H1 (cell line): ENCODE results near the gene PKDREJ. TPM values are rescaled to one million over a fixed set of nuclear protein-coding genes. Genes with fewer than 3 reads are reported as not detected.

ENCODE experiments used
- CHD7 ChIP-seq: fragments of 300-600 bp; sonication (generic); IDR thresholded peaks from 2 replicates; pipeline ENCODE4 v1.7.1; 2012; ENCODE audit warnings: low read length, moderate library complexity, mild to moderate bottlenecking, inconsistent platforms; ENCODE audit not compliant: insufficient replicate concordance
- E2F6 ChIP-seq: IDR thresholded peaks from 2 replicates; pipeline ENCODE4 v1.6.1; 2012; ENCODE audit warnings: inconsistent platforms
- FOSL1 ChIP-seq: IDR thresholded peaks from 2 replicates; pipeline ENCODE4 v1.6.1; 2011; ENCODE audit warnings: mild to moderate bottlenecking, low read depth, low read length, moderate library complexity; ENCODE audit not compliant: insufficient read depth
- JUN ChIP-seq: IDR thresholded peaks from 2 replicates; pipeline ENCODE4 v1.6.1; 2011; ENCODE audit warnings: low read depth, mild to moderate bottlenecking, improper control_type of control experiment, low read length
- POLR2AphosphoS5 ChIP-seq: IDR thresholded peaks from 2 replicates; pipeline ENCODE4 v1.6.1; 2011; ENCODE audit warnings: low read depth, low read length
- SIN3A ChIP-seq, 2 experiments: IDR thresholded peaks in 1 of 2; conservative IDR thresholded peaks in 1 of 2; 2 replicates each; pipeline ENCODE4 v1.6.1; 2011 to 2012; ENCODE audit warnings: low read length in 2 of 2, improper control_type of control experiment in 1 of 2, low read depth in 1 of 2, mild to moderate bottlenecking in 1 of 2
- TAF1 ChIP-seq: IDR thresholded peaks from 2 replicates; pipeline ENCODE4 v1.6.1; 2011; ENCODE audit warnings: mild to moderate bottlenecking, low read depth, low read length
- TCF12 ChIP-seq: IDR thresholded peaks from 2 replicates; pipeline ENCODE4 v1.6.1; 2011; ENCODE audit warnings: low read depth, mild to moderate bottlenecking, low read length
- polyA plus RNA-seq, 7 experiments: library from polyadenylated mRNA; depleted of rRNA in 3 of 7; stranded (reverse) in 5 of 7; unstranded in 2 of 7; fragments of >200 nt in 5 of 7; fragments of 200-250 nt in 2 of 7; gene quantifications; 1 replicate in 5 of 7; 2 replicates in 1 of 7; 4 replicates in 1 of 7; pipeline versions ENCODE4 v1.2.1 to v1.2.3, GENCODE V29; 2011 to 2013; ENCODE audit warnings: missing spikeins in 2 of 7, mixed read lengths in 2 of 7
- total RNA-seq: library from RNA; stranded (reverse); fragmentation: NEBNext Ultra II Directional; extraction: Animal tissue kit (Norgen Biotek cat#: 25700); gene quantifications from 2 replicates; pipeline ENCODE4 v1.2.1, GENCODE V29; 2021

Gene PKDREJ
- total and polyA plus RNA-seq, 2 of the 8 experiments (the other 6 are each of a cell fraction or from before 2014, with no cell fraction given): 0.02 to 0.04 TPM

- no peak for TF ChIP-seq JUN
- TF ChIP-seq TAF1: 0 out of 2 replicates have a peak, but pooled peaks have one; percentile 21
- no peak for TF ChIP-seq E2F6
- TF ChIP-seq CHD7: no peak
- TF ChIP-seq FOSL1: no peak
- peak; percentile 10 to 95; a peak in 2 of 4 replicates for TF ChIP-seq SIN3A (conservative IDR thresholded peaks at IDR 0.05 in 1 of 2, IDR thresholded peaks at IDR 0.05 in 1 of 2; ENCODE audit: low read depth in 1 of 2, low read length in 2 of 2)
- TF ChIP-seq TCF12: no peak
- no peak for TF ChIP-seq POLR2AphosphoS5
These were observed 33.4 kb upstream of the PKDREJ start, which contains the start of gene GTSE1 (continued) for GRCh38 chr22:46296257-46297150.
